ENCODE results near the gene KLHL5. TPM values are rescaled to one million over a fixed set of nuclear protein-coding genes. Genes with fewer than 3 reads are reported as not detected.
"Not testable (repeated sequence)": the region's sequence is repeated elsewhere in the genome, so short reads cannot be mapped to it uniquely, and the experiment has no call there.

The KLHL5 gene
- total RNA-seq, 1 donor from 2014 or later, result 62.7 TPM

- H3K4me3 ChIP-seq (ENCODE audit: low read depth, low read length), result no peak overlapping the region
- TF ChIP-seq CTCF (conservative IDR thresholded peaks at IDR 0.05; ENCODE audit: low read depth, low read length), result no peak
- DNase-seq (ENCODE audit: low read depth), result no peak
Observed at GRCh38 chr4:39133623-39134022, 71.6 kb downstream of the KLHL5 start.

GRCh38 chr4:39134683-39135306 lies 72.8 kb downstream of the KLHL5 start:
- no peak for DNase-seq (ENCODE audit: low read depth)
- no peak for TF ChIP-seq CTCF (conservative IDR thresholded peaks at IDR 0.05; ENCODE audit: low read depth, low read length)
- peak overlapping the region; percentile 3 for H3K4me3 ChIP-seq (ENCODE audit: low read depth, low read length)

- DNase-seq (ENCODE audit: low read depth); H3K4me3 ChIP-seq (ENCODE audit: low read depth, low read length): not testable (repeated sequence)
Observed at GRCh38 chr4:39138227-39138626, 76.2 kb downstream of the KLHL5 start.

- no peak overlapping the region for H3K4me3 ChIP-seq (ENCODE audit: low read depth, low read length)
- DNase-seq (ENCODE audit: low read depth), result no peak
- TF ChIP-seq CTCF (conservative IDR thresholded peaks at IDR 0.05; ENCODE audit: low read depth, low read length), result no peak
Observed at GRCh38 chr4:39146211-39146610, 84.2 kb downstream of the KLHL5 start.

GRCh38 chr4:39154009-39154408 lies 92.0 kb downstream of the KLHL5 start:
- DNase-seq (ENCODE audit: low read depth), result no peak
- H3K4me3 ChIP-seq (ENCODE audit: low read depth, low read length), result no peak overlapping the region
- TF ChIP-seq CTCF (conservative IDR thresholded peaks at IDR 0.05; ENCODE audit: low read depth, low read length), result no peak

GRCh38 chr4:39157520-39157919 lies 95.5 kb downstream of the KLHL5 start:
- no peak for TF ChIP-seq CTCF (conservative IDR thresholded peaks at IDR 0.05; ENCODE audit: low read depth, low read length)
- H3K4me3 ChIP-seq (ENCODE audit: low read depth, low read length), result no peak overlapping the region
- DNase-seq (ENCODE audit: low read depth), result no peak

GRCh38 chr4:39166177-39166576 lies 104.1 kb downstream of the KLHL5 start:
- TF ChIP-seq CTCF (conservative IDR thresholded peaks at IDR 0.05; ENCODE audit: low read depth, low read length), result no peak
- no peak for DNase-seq (ENCODE audit: low read depth)
- H3K4me3 ChIP-seq (ENCODE audit: low read depth, low read length), result no peak overlapping the region
